ENCODE data around the gene DOCK3.

DOCK3 gene

GRCh38 chr3:51391566-51392354, 717.0 kb downstream of the DOCK3 start:
- no peak for DNase-seq

- no peak for DNase-seq
Measured at GRCh38 chr3:51392355-51393133, 717.8 kb downstream of the DOCK3 start.

- no peak for DNase-seq
Measured at GRCh38 chr3:51393134-51393495, 718.4 kb downstream of the DOCK3 start.

GRCh38 chr3:51393564-51393963, 718.8 kb downstream of the DOCK3 start:
- DNase-seq, result no peak

GRCh38 chr3:51394541-51394940, 719.8 kb downstream of the DOCK3 start:
- no peak for DNase-seq

- DNase-seq, result no peak
Measured at GRCh38 chr3:51395493-51396213, 720.9 kb downstream of the DOCK3 start.

GRCh38 chr3:51396401-51396800, 721.7 kb downstream of the DOCK3 start:
- no peak for DNase-seq

- no peak for DNase-seq
Measured at GRCh38 chr3:51397392-51397791, 722.7 kb downstream of the DOCK3 start.

- DNase-seq, result no peak
Measured at GRCh38 chr3:51398595-51399310, 724.0 kb downstream of the DOCK3 start.

GRCh38 chr3:51400166-51400565, 725.4 kb downstream of the DOCK3 start:
- no peak for DNase-seq

GRCh38 chr3:51401735-51402134, 727.0 kb downstream of the DOCK3 start:
- DNase-seq, result no peak

GRCh38 chr3:51403675-51404074, 728.9 kb downstream of the DOCK3 start:
- no peak for DNase-seq

- no peak for DNase-seq
Measured at GRCh38 chr3:51408021-51408420, 733.3 kb downstream of the DOCK3 start.

GRCh38 chr3:51408813-51409212, 734.1 kb downstream of the DOCK3 start:
- no peak for DNase-seq

GRCh38 chr3:51422211-51422610, 747.5 kb downstream of the DOCK3 start:
- DNase-seq, result no peak

- DNase-seq, result no peak
Measured at GRCh38 chr3:51426921-51427320, 752.2 kb downstream of the DOCK3 start.

- no peak for DNase-seq
Measured at GRCh38 chr3:51429138-51429537, 754.4 kb downstream of the DOCK3 start.

Data from NCI-H774 (cell line).